ENCODE data around the gene DPP10.

DPP10 gene

DNA sequence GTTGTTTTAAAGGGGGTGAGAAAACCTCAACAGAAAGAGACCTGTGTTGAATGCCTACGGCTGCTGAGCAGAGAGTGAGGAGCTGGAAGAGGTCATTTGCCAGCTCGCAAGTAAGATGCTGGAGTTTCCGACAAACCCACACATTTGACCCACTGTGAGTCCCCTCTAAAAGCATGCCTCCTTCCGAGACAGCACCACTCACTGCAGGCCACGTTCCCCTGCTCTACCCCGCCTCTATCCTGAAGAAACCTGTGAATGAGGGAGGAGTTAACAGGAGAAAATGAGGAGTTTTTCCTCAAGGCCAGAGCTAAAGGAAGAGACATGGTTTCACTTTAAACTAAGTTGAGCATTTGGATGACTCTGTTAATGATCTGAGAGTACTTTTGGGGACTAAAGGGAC is 188.7 kb downstream of the DPP10 start:
- TF ChIP-seq SIN3A (IDR thresholded peaks at IDR 0.05; ENCODE audit: borderline replicate concordance, insufficient read depth, low read length) (no peak), FOXP2 (optimal IDR thresholded peaks at IDR 0.05; ENCODE audit: borderline replicate concordance, extremely low read depth, extremely low read length, insufficient read depth) (no peak), POLR2AphosphoS5 (IDR thresholded peaks at IDR 0.05; ENCODE audit: low read depth, low read length) (no peak), TAF1 (IDR thresholded peaks at IDR 0.05; ENCODE audit: borderline replicate concordance, insufficient read depth, low read length) (no peak)
- TF ChIP-seq, protein P1, sequence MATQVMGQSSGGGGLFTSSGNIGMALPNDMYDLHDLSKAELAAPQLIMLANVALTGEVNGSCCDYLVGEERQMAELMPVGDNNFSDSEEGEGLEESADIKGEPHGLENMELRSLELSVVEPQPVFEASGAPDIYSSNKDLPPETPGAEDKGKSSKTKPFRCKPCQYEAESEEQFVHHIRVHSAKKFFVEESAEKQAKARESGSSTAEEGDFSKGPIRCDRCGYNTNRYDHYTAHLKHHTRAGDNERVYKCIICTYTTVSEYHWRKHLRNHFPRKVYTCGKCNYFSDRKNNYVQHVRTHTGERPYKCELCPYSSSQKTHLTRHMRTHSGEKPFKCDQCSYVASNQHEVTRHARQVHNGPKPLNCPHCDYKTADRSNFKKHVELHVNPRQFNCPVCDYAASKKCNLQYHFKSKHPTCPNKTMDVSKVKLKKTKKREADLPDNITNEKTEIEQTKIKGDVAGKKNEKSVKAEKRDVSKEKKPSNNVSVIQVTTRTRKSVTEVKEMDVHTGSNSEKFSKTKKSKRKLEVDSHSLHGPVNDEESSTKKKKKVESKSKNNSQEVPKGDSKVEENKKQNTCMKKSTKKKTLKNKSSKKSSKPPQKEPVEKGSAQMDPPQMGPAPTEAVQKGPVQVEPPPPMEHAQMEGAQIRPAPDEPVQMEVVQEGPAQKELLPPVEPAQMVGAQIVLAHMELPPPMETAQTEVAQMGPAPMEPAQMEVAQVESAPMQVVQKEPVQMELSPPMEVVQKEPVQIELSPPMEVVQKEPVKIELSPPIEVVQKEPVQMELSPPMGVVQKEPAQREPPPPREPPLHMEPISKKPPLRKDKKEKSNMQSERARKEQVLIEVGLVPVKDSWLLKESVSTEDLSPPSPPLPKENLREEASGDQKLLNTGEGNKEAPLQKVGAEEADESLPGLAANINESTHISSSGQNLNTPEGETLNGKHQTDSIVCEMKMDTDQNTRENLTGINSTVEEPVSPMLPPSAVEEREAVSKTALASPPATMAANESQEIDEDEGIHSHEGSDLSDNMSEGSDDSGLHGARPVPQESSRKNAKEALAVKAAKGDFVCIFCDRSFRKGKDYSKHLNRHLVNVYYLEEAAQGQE (IDR thresholded peaks at IDR 0.05; ENCODE audit: insufficient read depth in 1 of 2, low read depth in 2 of 2, low read length in 2 of 2) = no peak

DNA sequence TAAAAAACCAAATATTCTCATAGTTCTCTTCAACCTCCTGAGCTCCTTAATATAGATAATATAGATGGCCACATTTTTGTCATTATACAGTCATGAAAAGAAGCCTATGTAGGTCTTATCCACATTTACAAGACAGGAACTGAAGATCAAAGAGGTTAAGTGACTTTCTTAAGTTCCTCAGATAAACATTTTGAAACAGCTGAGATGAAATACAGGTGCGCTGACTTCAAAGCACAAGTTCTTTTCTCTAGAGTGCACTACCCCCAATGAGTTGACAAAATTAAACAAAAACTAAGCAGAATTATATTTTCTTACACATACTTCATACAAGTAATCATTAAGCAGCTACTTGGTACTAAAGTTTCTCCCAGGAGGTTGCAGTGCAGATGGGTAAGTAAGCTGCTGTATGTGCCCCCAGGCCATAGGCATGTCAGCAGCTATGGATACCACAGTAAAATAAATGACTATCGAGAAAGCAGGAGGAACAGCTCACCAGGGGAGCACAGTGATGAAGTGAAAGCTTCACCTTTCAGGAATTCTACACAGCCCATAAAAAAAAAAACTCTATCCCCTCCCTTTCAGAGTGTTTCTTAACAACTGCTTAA is 199.8 kb downstream of the DPP10 start:
- no peak for TF ChIP-seq FOXP2 (optimal IDR thresholded peaks at IDR 0.05; ENCODE audit: borderline replicate concordance, extremely low read depth, extremely low read length, insufficient read depth)
- TF ChIP-seq, protein P1 (IDR thresholded peaks at IDR 0.05; ENCODE audit: insufficient read depth in 1 of 2, low read depth in 2 of 2, low read length in 2 of 2) = no peak
- TF ChIP-seq TAF1 (IDR thresholded peaks at IDR 0.05; ENCODE audit: borderline replicate concordance, insufficient read depth, low read length) = no peak
- no peak for TF ChIP-seq SIN3A (IDR thresholded peaks at IDR 0.05; ENCODE audit: borderline replicate concordance, insufficient read depth, low read length)
- no peak for TF ChIP-seq POLR2AphosphoS5 (IDR thresholded peaks at IDR 0.05; ENCODE audit: low read depth, low read length)

DNA sequence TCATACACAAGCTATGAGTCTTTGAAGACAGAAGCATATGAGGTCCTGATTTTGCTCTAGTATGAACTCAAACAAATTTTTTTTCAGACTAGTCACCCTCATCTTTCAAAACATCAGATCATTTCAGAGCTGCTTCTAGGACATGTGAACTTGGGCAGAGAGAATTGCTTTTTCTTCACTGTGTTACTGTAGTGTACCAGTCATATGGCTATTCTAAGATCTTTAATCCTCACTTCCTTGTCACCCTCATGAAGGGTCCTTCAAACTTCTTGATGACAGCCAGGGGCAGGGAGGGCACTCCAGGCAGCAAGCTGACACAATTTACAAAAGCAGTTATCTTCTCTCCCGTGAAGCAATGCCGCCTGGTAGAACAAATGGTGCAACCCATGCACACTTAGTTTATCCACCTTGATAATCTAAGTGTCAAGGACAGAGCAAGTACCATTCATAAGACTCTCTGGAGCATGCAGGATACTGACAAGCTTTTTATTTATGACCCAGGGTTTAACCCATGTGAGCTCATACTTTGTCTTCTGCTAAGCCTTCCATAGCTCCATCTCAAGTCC is 200.6 kb downstream of the DPP10 start:
- no peak for TF ChIP-seq FOXP2 (optimal IDR thresholded peaks at IDR 0.05; ENCODE audit: borderline replicate concordance, extremely low read depth, extremely low read length, insufficient read depth)
- TF ChIP-seq SIN3A (IDR thresholded peaks at IDR 0.05; ENCODE audit: borderline replicate concordance, insufficient read depth, low read length) = no peak
- TF ChIP-seq, protein P1 (IDR thresholded peaks at IDR 0.05; ENCODE audit: insufficient read depth in 1 of 2, low read depth in 2 of 2, low read length in 2 of 2) = no peak
- no peak for TF ChIP-seq TAF1 (IDR thresholded peaks at IDR 0.05; ENCODE audit: borderline replicate concordance, insufficient read depth, low read length)
- no peak for TF ChIP-seq POLR2AphosphoS5 (IDR thresholded peaks at IDR 0.05; ENCODE audit: low read depth, low read length)

DNA sequence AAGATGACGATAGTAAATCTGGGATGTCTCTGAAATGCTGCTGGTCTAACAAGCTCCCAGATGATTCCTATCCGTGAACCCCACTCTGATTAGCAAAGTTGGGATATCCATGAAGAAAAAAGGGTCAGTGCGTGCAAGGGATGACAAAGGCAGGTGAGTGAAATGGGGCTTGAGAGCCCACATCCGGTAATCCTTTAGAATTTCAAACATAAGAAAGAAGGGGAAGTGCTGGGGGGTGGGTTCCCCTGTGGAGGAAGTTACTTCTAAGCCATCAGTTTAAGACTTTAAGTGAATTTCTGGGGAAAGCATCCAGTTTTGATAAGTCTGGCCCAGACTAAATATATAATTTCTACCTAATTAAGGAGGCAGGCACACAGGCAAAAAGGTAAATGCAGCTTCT is 209.5 kb downstream of the DPP10 start:
- TF ChIP-seq SIN3A (IDR thresholded peaks at IDR 0.05; ENCODE audit: borderline replicate concordance, insufficient read depth, low read length) = no peak
- TF ChIP-seq, protein P1 (IDR thresholded peaks at IDR 0.05; ENCODE audit: insufficient read depth in 1 of 2, low read depth in 2 of 2, low read length in 2 of 2) = no peak
- TF ChIP-seq FOXP2 (optimal IDR thresholded peaks at IDR 0.05; ENCODE audit: borderline replicate concordance, extremely low read depth, extremely low read length, insufficient read depth) = no peak
- TF ChIP-seq POLR2AphosphoS5 (IDR thresholded peaks at IDR 0.05; ENCODE audit: low read depth, low read length) = no peak
- no peak for TF ChIP-seq TAF1 (IDR thresholded peaks at IDR 0.05; ENCODE audit: borderline replicate concordance, insufficient read depth, low read length)
